NCI-H2196 treated with DMSO at 0.1 percent for 48 hours (cell line): Measurements from ENCODE around the gene SCYL3.
A peak's percentile ranks its signal among the peaks of the same experiment; 100 is the strongest.
"Not testable (repeated sequence)": the region's sequence is repeated elsewhere in the genome, so short reads cannot be mapped to it uniquely, and the experiment has no call there.

Source experiments
- DNase-seq: peaks from one replicate; lab custom pipeline; 2025; ENCODE audit not compliant: unreplicated experiment; lab: John Stamatoyannopoulos, UW

SCYL3 gene, protein sequence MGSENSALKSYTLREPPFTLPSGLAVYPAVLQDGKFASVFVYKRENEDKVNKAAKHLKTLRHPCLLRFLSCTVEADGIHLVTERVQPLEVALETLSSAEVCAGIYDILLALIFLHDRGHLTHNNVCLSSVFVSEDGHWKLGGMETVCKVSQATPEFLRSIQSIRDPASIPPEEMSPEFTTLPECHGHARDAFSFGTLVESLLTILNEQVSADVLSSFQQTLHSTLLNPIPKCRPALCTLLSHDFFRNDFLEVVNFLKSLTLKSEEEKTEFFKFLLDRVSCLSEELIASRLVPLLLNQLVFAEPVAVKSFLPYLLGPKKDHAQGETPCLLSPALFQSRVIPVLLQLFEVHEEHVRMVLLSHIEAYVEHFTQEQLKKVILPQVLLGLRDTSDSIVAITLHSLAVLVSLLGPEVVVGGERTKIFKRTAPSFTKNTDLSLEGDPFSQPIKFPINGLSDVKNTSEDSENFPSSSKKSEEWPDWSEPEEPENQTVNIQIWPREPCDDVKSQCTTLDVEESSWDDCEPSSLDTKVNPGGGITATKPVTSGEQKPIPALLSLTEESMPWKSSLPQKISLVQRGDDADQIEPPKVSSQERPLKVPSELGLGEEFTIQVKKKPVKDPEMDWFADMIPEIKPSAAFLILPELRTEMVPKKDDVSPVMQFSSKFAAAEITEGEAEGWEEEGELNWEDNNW

DNA sequence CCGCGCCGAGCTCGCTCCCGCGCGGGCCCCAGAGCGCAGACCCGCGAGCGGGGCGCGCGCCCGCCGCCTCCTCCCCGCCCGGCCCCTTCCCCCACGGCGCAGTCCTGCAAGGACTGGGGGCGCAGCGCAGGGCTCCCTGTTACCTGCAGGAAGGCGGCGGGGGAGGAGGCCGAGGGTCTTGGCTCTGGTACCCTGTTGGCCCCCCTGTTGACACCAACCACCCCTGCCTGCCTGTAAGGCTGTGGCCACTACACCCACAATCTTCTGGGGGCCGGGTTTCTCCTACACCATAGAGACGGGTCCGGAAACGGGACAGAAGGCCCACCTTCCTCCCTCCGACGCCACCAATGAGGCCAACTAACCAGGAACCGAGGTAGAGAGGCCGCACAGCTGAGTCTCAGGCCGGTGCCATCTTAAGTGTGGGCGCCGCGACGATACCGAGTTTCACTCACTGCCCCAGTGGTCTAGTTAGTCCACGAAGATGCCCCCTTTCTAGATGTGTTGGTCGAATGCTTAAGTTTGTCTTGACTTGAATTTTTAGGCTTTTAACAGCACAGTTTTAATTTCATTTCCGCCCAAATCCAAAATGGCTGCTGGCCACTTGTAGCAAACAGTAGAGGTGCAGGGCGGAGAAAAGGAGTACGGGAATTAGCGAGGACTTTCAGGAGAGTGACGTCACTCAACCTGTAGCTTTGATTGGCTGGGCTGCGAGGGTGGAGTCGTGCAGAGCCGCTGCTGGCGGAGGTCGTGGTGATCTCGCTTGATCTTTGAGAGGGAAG is at the start of gene SCYL3:
SCYL3 (minus strand) TSS at position 252 of the 779 bp plus-strand sequence. CDS start 5,056 bp downstream, outside the sequence.
- peak; percentile 96 for DNase-seq

DNA sequence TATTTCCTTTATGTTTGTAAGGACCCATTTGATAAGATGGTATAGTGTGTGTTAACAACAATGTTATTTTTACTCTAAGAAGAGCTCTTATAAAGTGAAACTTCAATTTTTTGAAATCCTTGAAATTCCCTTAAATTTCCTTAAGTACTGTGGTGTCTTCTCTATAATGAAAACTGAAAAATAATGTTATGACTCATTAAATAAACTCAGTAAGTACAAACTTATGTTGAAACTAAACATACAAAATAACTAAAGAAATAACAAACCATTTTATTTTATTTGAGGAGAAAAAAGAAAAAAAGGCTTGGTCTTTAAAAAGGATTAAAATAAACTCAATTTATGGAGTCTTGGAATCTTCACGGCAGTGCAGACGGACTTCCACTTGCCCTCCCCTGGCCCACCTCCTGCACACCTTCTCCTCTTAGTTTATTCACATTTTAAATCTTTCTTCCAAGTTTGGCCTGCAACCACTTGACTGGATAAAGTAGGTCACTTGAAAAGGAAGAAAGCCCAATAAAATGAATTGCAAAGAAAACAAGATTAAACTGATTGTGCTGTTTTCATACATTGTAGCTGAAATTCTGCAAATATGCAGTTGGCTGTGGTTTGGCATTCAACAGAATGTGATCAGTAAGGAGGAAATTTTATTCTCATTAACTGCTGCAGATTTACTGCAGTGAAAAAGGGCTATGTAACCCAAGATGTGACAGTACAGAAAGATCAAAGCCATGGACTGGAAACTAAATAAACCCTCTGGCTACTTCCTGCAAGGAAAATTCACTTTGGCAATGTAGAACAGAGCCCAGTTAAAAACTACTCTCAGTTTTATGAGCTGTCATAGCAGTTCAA is 48.5 kb upstream of the SCYL3 start:
- peak; percentile 68 for DNase-seq

DNA sequence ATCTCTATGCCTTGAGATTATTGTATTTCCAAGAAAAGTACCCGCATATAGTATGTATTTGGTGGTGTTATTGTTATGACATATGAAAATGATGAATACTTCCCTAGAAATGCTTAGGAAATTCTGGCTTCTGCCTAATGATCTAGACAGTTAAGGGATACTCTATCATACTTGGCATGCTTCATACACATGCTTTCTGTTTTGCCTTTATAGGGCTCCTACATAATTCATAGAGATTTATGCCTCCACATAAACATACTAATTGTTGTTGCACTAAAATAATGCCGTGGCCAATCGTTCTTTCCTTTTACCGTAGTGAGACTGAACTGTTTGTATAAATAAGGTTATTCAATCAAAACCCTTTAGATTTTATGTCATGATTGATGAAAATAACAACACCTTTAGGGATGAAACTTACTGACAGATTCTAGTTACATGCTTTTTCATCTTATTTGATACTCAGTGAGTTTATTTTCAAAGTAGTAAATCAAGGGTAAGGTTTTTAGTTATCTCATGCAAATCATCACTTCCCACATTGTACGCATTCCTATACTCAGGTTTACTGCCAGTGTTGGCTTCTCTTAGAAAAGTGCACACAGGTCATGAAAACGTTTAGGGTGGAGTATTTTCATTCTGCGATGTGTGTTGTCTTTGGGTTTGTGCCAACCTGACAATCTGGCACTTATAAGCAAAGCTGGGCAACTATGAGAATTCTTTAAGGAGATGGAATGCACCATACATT is 40.5 kb upstream of the SCYL3 start:
- no peak for DNase-seq

DNA sequence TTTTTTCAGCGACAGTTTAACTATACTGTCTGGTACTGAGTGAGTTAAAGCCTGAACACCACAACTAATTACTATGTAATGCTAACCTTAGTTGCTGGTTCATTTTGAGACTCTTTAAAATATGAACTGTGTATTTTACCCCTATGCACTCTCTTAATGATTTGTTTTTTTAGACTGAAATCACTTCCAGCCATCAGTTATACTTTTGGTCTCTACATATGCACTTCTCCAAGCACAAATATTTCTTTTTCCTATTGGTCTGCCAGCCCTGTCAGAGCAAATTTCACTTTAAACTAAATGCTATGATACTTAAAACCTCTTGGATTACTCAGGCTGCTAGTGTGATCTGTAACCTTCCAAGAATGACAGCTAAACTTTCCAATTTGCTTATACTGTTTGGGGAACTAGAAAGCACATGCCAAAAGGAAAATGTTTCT is 38.1 kb upstream of the SCYL3 start:
- DNase-seq = no peak

DNA sequence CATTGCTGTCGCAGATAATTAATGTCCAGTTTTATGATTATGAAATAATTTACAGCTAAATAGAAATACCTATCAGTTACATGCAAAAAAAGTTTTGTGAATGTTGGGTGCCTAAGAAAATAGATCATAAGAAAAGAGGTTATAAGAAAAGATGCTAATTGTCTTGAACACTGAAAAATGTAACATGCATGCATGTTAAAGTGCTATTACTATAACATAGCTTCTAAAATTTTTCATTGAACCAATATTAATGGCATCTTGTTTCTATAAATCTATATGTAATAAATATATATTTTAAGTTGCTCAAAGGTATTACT is 35.5 kb upstream of the SCYL3 start:
- no peak for DNase-seq

DNA sequence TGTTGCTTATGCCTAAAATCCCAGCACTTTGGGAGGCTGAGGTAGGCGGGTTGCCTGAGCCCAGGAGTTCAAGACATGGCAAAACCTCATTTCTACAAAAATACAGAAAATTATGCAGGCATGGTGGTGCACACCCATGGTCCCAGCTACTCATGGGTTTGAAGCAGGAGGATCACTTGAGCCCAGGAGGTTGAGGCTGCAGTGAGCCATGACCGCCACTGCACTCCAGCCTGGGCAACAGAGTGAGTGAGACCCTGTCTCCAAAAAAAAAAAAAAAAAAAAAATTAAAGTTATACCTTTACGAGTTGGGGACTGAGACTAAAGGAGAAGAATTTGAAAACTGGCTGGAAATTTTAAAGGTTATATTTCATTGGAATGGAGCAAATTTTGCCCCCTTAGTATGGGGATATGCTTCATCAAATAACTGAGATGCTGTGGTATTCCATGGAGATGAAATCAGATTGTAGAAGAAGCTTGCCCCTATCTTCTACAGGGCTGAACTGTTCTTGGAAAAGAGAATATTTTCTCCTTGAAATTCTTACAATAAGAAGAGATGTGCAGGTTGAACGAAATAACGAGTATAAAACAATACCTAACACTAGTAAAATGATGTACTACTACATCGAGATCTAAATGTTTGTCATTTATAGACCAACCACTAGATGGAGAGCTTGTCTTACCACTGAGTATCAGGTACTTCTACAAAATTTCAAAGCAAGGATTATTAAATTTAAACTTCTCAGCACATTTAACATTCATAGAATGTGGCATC is 34.9 kb upstream of the SCYL3 start:
- DNase-seq = peak; percentile 48

DNA sequence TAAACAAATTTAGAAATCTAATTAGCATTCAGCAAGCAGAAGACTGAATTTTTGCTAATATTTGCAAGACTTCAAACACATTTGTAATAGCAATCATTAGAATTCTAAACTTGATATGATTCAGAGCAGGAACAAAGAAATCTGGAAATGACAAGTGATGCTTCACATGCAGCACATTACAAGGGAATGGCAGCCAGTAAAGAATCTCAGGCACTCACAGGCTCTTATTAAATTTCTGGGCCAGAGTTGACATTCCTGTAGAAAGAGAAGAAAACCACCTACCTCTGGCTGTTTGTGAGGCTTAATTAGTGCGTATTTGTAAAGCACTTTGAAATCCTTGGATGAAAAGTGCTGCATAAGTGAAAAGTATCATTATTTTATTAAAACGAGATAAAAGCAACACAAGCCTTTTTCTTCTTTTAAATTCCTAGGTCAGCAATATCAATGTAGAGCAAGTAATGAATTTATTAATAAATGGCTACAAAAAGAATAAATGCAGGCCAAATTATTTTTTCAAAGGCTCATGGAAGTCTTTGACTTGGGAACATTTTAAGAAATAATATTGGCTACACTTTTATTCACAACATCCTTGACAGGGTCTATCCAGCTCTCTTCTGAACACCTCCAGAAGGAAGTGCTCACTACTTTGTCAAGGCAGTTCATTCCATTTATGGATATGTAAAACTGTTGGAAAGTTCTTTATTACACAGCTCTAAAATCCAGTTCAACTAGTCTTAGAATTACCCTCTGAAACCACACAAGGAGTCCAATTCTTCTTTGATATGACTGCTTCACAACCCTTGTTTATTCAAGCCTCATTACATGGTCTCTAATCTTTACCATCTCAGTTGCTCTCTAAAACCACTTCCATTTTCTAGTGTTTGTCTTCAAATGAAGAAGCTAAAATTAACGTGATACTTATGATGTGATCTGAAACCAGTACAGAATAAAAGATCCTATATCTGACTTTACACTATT is 32.1 kb upstream of the SCYL3 start:
- DNase-seq = no peak

- no peak for DNase-seq
These were observed 31.1 kb upstream of the SCYL3 start for GRCh38 chr1:169924829-169925228.

- no peak for DNase-seq
These were observed 30.4 kb upstream of the SCYL3 start for GRCh38 chr1:169924063-169924462.

- no peak for DNase-seq
These were observed 27.4 kb upstream of the SCYL3 start for GRCh38 chr1:169921080-169921479.

- no peak for DNase-seq
These were observed 25.2 kb upstream of the SCYL3 start for GRCh38 chr1:169918927-169919326.

GRCh38 chr1:169918220-169918619 is 24.5 kb upstream of the SCYL3 start:
- DNase-seq = not testable (repeated sequence)

GRCh38 chr1:169915150-169915549 is 21.5 kb upstream of the SCYL3 start:
- DNase-seq = no peak

DNA sequence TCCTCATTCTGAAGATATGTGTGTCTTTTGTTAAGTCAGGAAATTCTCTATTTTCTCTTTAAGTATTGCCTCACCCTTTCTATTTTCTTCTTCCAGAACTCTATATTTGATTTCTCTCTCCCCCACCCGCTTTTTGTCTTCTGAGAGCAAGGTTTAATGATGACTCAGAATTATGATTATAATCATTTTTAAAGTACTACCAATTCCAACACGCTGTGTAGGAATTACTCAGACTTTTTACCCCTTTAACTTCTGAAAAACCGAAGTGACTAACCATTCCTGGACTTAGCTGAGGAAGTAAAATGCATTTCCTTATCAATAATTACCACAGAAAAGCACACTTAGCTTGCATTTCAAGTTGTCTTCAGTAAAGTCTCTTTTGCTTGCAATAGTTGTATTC is 20.8 kb upstream of the SCYL3 start:
- no peak for DNase-seq

- no peak for DNase-seq
These were observed 15.8 kb upstream of the SCYL3 start for GRCh38 chr1:169909499-169909898.

DNA sequence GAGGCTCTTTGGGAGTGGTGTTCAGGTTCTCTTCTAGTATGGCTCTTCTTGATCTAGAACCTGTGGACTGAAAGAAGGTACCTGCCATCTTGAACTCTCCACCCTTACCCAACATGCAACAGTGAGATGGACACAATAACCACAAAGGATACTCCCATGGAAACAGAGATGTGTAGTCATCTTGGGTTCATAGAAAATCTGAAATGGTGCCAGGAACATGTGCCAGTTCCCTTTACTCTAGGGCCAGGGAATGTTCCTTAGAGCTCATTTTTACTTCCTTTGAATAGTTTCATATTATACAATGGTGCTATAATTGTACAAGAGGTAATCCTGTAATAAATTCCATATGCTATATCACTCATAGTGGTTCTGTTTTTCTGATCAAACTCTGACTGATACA is 13.2 kb upstream of the SCYL3 start:
- DNase-seq = no peak

- DNase-seq = no peak
These were observed 11.1 kb upstream of the SCYL3 start for GRCh38 chr1:169904834-169905233.

- DNase-seq = no peak
These were observed 9.1 kb upstream of the SCYL3 start for GRCh38 chr1:169902751-169903150.
